WTC11 (cell line): ENCODE data around the gene RAB26. TPM values are rescaled to one million over a fixed set of nuclear protein-coding genes. Genes with fewer than 3 reads are reported as not detected.

Experiments used
- ATAC-seq: fragments of 200-7000 bp; cut with Tn5 transposase; 2 replicates; pipeline ENCODE4 v1.10.0; 2021; ENCODE audit warnings: mild to moderate bottlenecking, moderate library complexity
- CTCF ChIA-PET: fragments of 300-600 bp; sonication (Branson Sonifier 250); formaldehyde crosslinking; loops from one replicate; lab custom pipeline; 2021; ENCODE audit warnings: antibody characterized with exemption; lab: Charles Lee
- POLR2A ChIA-PET: fragments of 350-600 bp; sonication (Branson Sonifier 250); formaldehyde crosslinking; loops from one replicate; lab custom pipeline; 2021; ENCODE audit warnings: antibody characterized with exemption; lab: Charles Lee
- DNase-seq: peaks from one replicate; pipeline ENCODE4 v3.0.0; 2021; ENCODE audit warnings: low spot score
- H3K27ac Mint-ChIP-seq: 2 replicates; pipeline ENCODE4 v1.8.0; 2021; ENCODE audit warnings: mixed read lengths
- H3K27me3 Mint-ChIP-seq: 2 replicates; pipeline ENCODE4 v1.8.0; 2021; ENCODE audit warnings: low read depth, mild to moderate bottlenecking, moderate library complexity, mixed read lengths
- H3K36me3 Mint-ChIP-seq: 2 replicates; pipeline ENCODE4 v1.8.0; 2021; ENCODE audit warnings: mixed read lengths
- H3K4me1 Mint-ChIP-seq: 2 replicates; pipeline ENCODE4 v1.8.0; 2022; ENCODE audit warnings: mixed read lengths
- H3K4me3 Mint-ChIP-seq: 2 replicates; pipeline ENCODE4 v1.8.0; 2021; ENCODE audit warnings: mild to moderate bottlenecking, moderate library complexity, mixed read lengths
- H3K9me3 Mint-ChIP-seq: 2 replicates; pipeline ENCODE4 v1.8.0; 2021; ENCODE audit warnings: mixed read lengths
- ATF1 ChIP-seq: sonication (generic); formaldehyde crosslinking; IDR thresholded peaks from 2 replicates; pipeline ENCODE4 v1.8.1; 2023; ENCODE audit warnings: mild to moderate bottlenecking, moderate library complexity, missing genetic modification reagents
- CBFB ChIP-seq: sonication (generic); formaldehyde crosslinking; IDR thresholded peaks from 2 replicates; pipeline ENCODE4 v1.8.1; 2022; ENCODE audit warnings: mild to moderate bottlenecking, low read depth, missing genetic modification reagents
- CREB1 ChIP-seq: sonication (generic); formaldehyde crosslinking; IDR thresholded peaks from 2 replicates; pipeline ENCODE4 v1.8.0; 2023; ENCODE audit warnings: mild to moderate bottlenecking, missing genetic modification reagents
- ETV6 ChIP-seq: sonication (generic); formaldehyde crosslinking; IDR thresholded peaks from 2 replicates; pipeline ENCODE4 v1.8.1; 2022; ENCODE audit warnings: mild to moderate bottlenecking, missing genetic modification reagents
- FOXK1 ChIP-seq: sonication (generic); formaldehyde crosslinking; IDR thresholded peaks from 2 replicates; pipeline ENCODE4 v1.8.0; 2022; ENCODE audit warnings: mild to moderate bottlenecking, moderate library complexity, missing genetic modification reagents
- JAZF1 ChIP-seq: fragments of 250-450 bp; sonication (Bioruptor Pico); IDR thresholded peaks from 2 replicates; pipeline ENCODE4 v1.9.0; 2021; ENCODE audit warnings: moderate library complexity, mild to moderate bottlenecking, inconsistent platforms
- KAT7 ChIP-seq: sonication (generic); formaldehyde crosslinking; IDR thresholded peaks from 2 replicates; pipeline ENCODE4 v1.8.1; 2023; ENCODE audit warnings: missing genetic modification reagents, mild to moderate bottlenecking, borderline replicate concordance
- NR2C2 ChIP-seq: sonication (generic); formaldehyde crosslinking; IDR thresholded peaks from 2 replicates; pipeline ENCODE4 v1.8.0; 2022; ENCODE audit warnings: mild to moderate bottlenecking, missing genetic modification reagents
- OVOL2 ChIP-seq: fragments of 250-450 bp; sonication (Bioruptor Pico); IDR thresholded peaks from 2 replicates; pipeline ENCODE4 v1.9.0; 2021; ENCODE audit warnings: mild to moderate bottlenecking, borderline replicate concordance
- RELA ChIP-seq: sonication (generic); formaldehyde crosslinking; IDR thresholded peaks from 2 replicates; pipeline ENCODE4 v1.8.1; 2022; ENCODE audit warnings: missing genetic modification reagents, mild to moderate bottlenecking, borderline replicate concordance
- RORB ChIP-seq: fragments of 250-450 bp; sonication (Bioruptor Pico); IDR thresholded peaks from 2 replicates; pipeline ENCODE4 v1.9.0; 2021; ENCODE audit warnings: mild to moderate bottlenecking
- SMAD4 ChIP-seq: sonication (generic); formaldehyde crosslinking; IDR thresholded peaks from 2 replicates; pipeline ENCODE4 v1.8.0; 2022; ENCODE audit warnings: mild to moderate bottlenecking, missing genetic modification reagents
- TEAD1 ChIP-seq: sonication (generic); formaldehyde crosslinking; IDR thresholded peaks from 2 replicates; pipeline ENCODE4 v1.8.0; 2022; ENCODE audit warnings: mild to moderate bottlenecking, missing genetic modification reagents
- ZNF138 ChIP-seq: sonication (generic); formaldehyde crosslinking; conservative IDR thresholded peaks from 2 replicates; pipeline ENCODE4 v1.8.1; 2022; ENCODE audit warnings: mild to moderate bottlenecking, moderate library complexity, missing genetic modification reagents
- ZNF232 ChIP-seq: sonication (generic); formaldehyde crosslinking; IDR thresholded peaks from 2 replicates; pipeline ENCODE4 v1.8.0; 2022; ENCODE audit warnings: mild to moderate bottlenecking, missing genetic modification reagents
- ZNF263 ChIP-seq: sonication (generic); formaldehyde crosslinking; IDR thresholded peaks from 2 replicates; pipeline ENCODE4 v1.8.1; 2022; ENCODE audit warnings: low read depth, mild to moderate bottlenecking, moderate library complexity, missing genetic modification reagents
- ZNF396 ChIP-seq: fragments of 250-450 bp; sonication (Bioruptor Pico); IDR thresholded peaks from 2 replicates; pipeline ENCODE4 v1.8.0; 2021; ENCODE audit warnings: mild to moderate bottlenecking, moderate library complexity, borderline replicate concordance
- ZNF416 ChIP-seq: fragments of 250-450 bp; sonication (Bioruptor Pico); IDR thresholded peaks from 2 replicates; pipeline ENCODE4 v1.9.0; 2021; ENCODE audit warnings: mild to moderate bottlenecking, inconsistent platforms
- total RNA-seq: library from RNA; stranded (reverse); gene quantifications from 3 replicates; pipeline ENCODE4 v1.2.3, GENCODE V29; 2021
- TF ChIP-seq, protein P1 (sequence below): sonication (generic); formaldehyde crosslinking; IDR thresholded peaks from 2 replicates; pipeline ENCODE4 v1.8.1; 2022; ENCODE audit warnings: low read depth, missing genetic modification reagents, borderline replicate concordance
- TF ChIP-seq, protein P2 (sequence below): sonication (generic); formaldehyde crosslinking; IDR thresholded peaks from 2 replicates; pipeline ENCODE4 v1.8.1; 2023; ENCODE audit warnings: mild to moderate bottlenecking, missing genetic modification reagents, borderline replicate concordance
- TF ChIP-seq, protein P3 (sequence below): sonication (generic); formaldehyde crosslinking; IDR thresholded peaks from 2 replicates; pipeline ENCODE4 v1.8.1; 2023; ENCODE audit warnings: mild to moderate bottlenecking, missing genetic modification reagents, moderate library complexity
- TF ChIP-seq, protein P4 (sequence below): sonication (generic); formaldehyde crosslinking; IDR thresholded peaks from 2 replicates; pipeline ENCODE4 v1.8.0; 2022; ENCODE audit warnings: mild to moderate bottlenecking, missing genetic modification reagents
- TF ChIP-seq, protein P5 (sequence below): fragments of 200-600 bp; IDR thresholded peaks from 2 replicates; pipeline ENCODE4 v1.8.0; 2022; ENCODE audit warnings: antibody characterized with exemption
- TF ChIP-seq, protein P6 (sequence below): sonication (generic); formaldehyde crosslinking; IDR thresholded peaks from 2 replicates; pipeline ENCODE4 v1.8.0; 2022; ENCODE audit warnings: missing genetic modification reagents
- TF ChIP-seq, protein P7 (sequence below): fragments of 250-450 bp; sonication (Bioruptor Pico); IDR thresholded peaks from 2 replicates; pipeline ENCODE4 v1.9.0; 2021; ENCODE audit warnings: moderate library complexity, mild to moderate bottlenecking, inconsistent platforms, borderline replicate concordance

RAB26 gene
- total RNA-seq, 1 experiment from 2014 or later: 7.3 TPM

DNA sequence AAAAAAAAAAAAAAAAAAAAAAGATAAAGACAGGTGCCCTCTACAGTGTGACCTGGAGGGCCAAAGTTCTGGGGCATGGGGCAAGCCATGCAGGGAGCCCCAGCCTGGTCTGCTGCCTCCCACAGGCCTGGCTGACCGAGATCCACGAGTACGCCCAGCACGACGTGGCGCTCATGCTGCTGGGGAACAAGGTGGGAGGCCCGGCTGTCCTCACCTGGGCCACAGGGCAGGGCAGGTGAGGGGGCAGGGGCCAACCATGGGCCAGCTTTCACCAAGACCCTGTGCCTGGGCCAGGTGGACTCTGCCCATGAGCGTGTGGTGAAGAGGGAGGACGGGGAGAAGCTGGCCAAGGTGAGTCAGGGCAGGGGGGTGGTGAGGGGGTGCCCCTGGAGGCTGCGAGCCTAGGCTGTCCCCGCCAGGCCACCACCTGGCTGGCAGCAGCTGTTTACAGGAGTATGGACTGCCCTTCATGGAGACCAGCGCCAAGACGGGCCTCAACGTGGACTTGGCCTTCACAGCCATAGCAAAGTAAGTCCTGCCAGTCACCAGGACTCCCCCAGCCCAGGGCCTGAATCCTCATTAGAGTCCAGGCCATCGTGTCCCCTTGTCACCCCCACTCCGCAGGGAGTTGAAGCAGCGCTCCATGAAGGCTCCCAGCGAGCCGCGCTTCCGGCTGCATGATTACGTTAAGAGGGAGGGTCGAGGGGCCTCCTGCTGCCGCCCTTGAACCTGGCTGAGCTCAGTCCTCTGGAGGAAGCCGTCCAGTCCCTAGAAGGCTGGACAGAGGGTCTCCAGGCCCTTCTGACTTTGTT, 4.5 kb downstream of the RAB26 start:
- ATAC-seq (no peak), DNase-seq (no peak)
- H3K27me3 Mint-ChIP-seq: no peaks in the 10 kb centered on the region; the same call in 1 of the 2 replicates
- H3K4me1 Mint-ChIP-seq: peaks cover 48% of the 10 kb centered on the region
- no peaks in the 10 kb centered on the region for H3K9me3 Mint-ChIP-seq
- peak overlapping the region; percentile 88 for H3K27ac Mint-ChIP-seq
- CTCF ChIA-PET: interaction anchor here (0.8 to 5.7 kb wide), 5 partner anchors 12 to 149 kb away, joined by 3 to 43 read pairs (median 4); no protein-coding TSS in a partner anchor
- H3K36me3 Mint-ChIP-seq: peaks cover 35% of the 10 kb centered on the region
- H3K4me3 Mint-ChIP-seq: peak overlapping the region; percentile 97
- POLR2A ChIA-PET: interaction anchor here (0.6 to 1.7 kb wide), 6 partner anchors 13 to 192 kb away, joined by 3 to 7 read pairs (median 4); no protein-coding TSS in a partner anchor
- peak; percentile 58; the same call in 1 of the 2 replicates for TF ChIP-seq CREB1
- TF ChIP-seq, protein P1, sequence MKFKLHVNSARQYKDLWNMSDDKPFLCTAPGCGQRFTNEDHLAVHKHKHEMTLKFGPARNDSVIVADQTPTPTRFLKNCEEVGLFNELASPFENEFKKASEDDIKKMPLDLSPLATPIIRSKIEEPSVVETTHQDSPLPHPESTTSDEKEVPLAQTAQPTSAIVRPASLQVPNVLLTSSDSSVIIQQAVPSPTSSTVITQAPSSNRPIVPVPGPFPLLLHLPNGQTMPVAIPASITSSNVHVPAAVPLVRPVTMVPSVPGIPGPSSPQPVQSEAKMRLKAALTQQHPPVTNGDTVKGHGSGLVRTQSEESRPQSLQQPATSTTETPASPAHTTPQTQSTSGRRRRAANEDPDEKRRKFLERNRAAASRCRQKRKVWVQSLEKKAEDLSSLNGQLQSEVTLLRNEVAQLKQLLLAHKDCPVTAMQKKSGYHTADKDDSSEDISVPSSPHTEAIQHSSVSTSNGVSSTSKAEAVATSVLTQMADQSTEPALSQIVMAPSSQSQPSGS (CRISPR knock-in tag): no peak
- 0 out of 2 replicates have a peak, but pooled peaks have one; percentile 72 for TF ChIP-seq ETV6 (CRISPR knock-in tag)
- TF ChIP-seq ZNF396 (CRISPR knock-in tag): no peak
- no peak for TF ChIP-seq FOXK1
- TF ChIP-seq, protein P2, sequence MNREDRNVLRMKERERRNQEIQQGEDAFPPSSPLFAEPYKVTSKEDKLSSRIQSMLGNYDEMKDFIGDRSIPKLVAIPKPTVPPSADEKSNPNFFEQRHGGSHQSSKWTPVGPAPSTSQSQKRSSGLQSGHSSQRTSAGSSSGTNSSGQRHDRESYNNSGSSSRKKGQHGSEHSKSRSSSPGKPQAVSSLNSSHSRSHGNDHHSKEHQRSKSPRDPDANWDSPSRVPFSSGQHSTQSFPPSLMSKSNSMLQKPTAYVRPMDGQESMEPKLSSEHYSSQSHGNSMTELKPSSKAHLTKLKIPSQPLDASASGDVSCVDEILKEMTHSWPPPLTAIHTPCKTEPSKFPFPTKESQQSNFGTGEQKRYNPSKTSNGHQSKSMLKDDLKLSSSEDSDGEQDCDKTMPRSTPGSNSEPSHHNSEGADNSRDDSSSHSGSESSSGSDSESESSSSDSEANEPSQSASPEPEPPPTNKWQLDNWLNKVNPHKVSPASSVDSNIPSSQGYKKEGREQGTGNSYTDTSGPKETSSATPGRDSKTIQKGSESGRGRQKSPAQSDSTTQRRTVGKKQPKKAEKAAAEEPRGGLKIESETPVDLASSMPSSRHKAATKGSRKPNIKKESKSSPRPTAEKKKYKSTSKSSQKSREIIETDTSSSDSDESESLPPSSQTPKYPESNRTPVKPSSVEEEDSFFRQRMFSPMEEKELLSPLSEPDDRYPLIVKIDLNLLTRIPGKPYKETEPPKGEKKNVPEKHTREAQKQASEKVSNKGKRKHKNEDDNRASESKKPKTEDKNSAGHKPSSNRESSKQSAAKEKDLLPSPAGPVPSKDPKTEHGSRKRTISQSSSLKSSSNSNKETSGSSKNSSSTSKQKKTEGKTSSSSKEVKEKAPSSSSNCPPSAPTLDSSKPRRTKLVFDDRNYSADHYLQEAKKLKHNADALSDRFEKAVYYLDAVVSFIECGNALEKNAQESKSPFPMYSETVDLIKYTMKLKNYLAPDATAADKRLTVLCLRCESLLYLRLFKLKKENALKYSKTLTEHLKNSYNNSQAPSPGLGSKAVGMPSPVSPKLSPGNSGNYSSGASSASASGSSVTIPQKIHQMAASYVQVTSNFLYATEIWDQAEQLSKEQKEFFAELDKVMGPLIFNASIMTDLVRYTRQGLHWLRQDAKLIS (CRISPR knock-in tag): no peak; the same call in 1 of the 2 replicates
- TF ChIP-seq KAT7 (CRISPR knock-in tag): no peak
- TF ChIP-seq, protein P3, sequence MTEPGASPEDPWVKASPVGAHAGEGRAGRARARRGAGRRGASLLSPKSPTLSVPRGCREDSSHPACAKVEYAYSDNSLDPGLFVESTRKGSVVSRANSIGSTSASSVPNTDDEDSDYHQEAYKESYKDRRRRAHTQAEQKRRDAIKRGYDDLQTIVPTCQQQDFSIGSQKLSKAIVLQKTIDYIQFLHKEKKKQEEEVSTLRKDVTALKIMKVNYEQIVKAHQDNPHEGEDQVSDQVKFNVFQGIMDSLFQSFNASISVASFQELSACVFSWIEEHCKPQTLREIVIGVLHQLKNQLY (CRISPR knock-in tag): no peak
- TF ChIP-seq, protein P4, sequence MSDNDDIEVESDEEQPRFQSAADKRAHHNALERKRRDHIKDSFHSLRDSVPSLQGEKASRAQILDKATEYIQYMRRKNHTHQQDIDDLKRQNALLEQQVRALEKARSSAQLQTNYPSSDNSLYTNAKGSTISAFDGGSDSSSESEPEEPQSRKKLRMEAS (CRISPR knock-in tag): no peak; the same call in 1 of the 2 replicates
- TF ChIP-seq NR2C2 (CRISPR knock-in tag): no peak
- TF ChIP-seq RORB (CRISPR knock-in tag): no peak
- TF ChIP-seq ZNF263: peak; percentile 18; the same call in 1 of the 2 replicates
- no peak for TF ChIP-seq ZNF232 (CRISPR knock-in tag)
- no peak for TF ChIP-seq RELA (CRISPR knock-in tag)
- no peak for TF ChIP-seq ZNF138 (CRISPR knock-in tag)
- TF ChIP-seq SMAD4: no peak
- TF ChIP-seq JAZF1 (CRISPR knock-in tag): no peak
- TF ChIP-seq, protein P5, sequence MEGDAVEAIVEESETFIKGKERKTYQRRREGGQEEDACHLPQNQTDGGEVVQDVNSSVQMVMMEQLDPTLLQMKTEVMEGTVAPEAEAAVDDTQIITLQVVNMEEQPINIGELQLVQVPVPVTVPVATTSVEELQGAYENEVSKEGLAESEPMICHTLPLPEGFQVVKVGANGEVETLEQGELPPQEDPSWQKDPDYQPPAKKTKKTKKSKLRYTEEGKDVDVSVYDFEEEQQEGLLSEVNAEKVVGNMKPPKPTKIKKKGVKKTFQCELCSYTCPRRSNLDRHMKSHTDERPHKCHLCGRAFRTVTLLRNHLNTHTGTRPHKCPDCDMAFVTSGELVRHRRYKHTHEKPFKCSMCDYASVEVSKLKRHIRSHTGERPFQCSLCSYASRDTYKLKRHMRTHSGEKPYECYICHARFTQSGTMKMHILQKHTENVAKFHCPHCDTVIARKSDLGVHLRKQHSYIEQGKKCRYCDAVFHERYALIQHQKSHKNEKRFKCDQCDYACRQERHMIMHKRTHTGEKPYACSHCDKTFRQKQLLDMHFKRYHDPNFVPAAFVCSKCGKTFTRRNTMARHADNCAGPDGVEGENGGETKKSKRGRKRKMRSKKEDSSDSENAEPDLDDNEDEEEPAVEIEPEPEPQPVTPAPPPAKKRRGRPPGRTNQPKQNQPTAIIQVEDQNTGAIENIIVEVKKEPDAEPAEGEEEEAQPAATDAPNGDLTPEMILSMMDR: no peak
- TF ChIP-seq, protein P6, sequence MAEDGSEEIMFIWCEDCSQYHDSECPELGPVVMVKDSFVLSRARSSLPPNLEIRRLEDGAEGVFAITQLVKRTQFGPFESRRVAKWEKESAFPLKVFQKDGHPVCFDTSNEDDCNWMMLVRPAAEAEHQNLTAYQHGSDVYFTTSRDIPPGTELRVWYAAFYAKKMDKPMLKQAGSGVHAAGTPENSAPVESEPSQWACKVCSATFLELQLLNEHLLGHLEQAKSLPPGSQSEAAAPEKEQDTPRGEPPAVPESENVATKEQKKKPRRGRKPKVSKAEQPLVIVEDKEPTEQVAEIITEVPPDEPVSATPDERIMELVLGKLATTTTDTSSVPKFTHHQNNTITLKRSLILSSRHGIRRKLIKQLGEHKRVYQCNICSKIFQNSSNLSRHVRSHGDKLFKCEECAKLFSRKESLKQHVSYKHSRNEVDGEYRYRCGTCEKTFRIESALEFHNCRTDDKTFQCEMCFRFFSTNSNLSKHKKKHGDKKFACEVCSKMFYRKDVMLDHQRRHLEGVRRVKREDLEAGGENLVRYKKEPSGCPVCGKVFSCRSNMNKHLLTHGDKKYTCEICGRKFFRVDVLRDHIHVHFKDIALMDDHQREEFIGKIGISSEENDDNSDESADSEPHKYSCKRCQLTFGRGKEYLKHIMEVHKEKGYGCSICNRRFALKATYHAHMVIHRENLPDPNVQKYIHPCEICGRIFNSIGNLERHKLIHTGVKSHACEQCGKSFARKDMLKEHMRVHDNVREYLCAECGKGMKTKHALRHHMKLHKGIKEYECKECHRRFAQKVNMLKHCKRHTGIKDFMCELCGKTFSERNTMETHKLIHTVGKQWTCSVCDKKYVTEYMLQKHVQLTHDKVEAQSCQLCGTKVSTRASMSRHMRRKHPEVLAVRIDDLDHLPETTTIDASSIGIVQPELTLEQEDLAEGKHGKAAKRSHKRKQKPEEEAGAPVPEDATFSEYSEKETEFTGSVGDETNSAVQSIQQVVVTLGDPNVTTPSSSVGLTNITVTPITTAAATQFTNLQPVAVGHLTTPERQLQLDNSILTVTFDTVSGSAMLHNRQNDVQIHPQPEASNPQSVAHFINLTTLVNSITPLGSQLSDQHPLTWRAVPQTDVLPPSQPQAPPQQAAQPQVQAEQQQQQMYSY (CRISPR knock-in tag): no peak
- TF ChIP-seq OVOL2 (CRISPR knock-in tag): no peak
- TF ChIP-seq TEAD1 (CRISPR knock-in tag): peak; percentile 8
- 0 out of 2 replicates have a peak, but pooled peaks have one; percentile 27 for TF ChIP-seq ZNF416 (CRISPR knock-in tag)
- TF ChIP-seq ATF1 (CRISPR knock-in tag): peak; percentile 24
- TF ChIP-seq, protein P7, sequence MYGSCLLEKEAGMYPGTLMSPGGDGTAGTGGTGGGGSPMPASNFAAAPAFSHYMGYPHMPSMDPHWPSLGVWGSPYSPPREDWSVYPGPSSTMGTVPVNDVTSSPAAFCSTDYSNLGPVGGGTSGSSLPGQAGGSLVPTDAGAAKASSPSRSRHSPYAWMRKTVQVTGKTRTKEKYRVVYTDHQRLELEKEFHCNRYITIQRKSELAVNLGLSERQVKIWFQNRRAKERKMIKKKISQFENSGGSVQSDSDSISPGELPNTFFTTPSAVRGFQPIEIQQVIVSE: no peak
- TF ChIP-seq CBFB (CRISPR knock-in tag): no peak
